ENCODE data around the gene RDH13. TPM values are rescaled to one million over a fixed set of nuclear protein-coding genes. Genes with fewer than 3 reads are reported as not detected.

RDH13 gene
- total and polyA plus RNA-seq, 8 donors = 13.1 to 124 (median 21.5) TPM

GRCh38 chr19:55099557-55100506, 36.9 kb upstream of the RDH13 start:
- peak in 1 of 2 donors; percentile 19 for DNase-seq
- no peak overlapping the region for H3K4me3 ChIP-seq
- H3K36me3 ChIP-seq = peaks cover 40 to 81% (median 76%) of the 10 kb centered on the region in 4 donors
- H3K4me1 ChIP-seq = peaks cover 0 to 19% (median 0%) of the 10 kb centered on the region in 4 donors
- TF ChIP-seq POLR2A (IDR thresholded peaks at IDR 0.05) (no peak), EP300 (IDR thresholded peaks at IDR 0.05) (no peak), POLR2AphosphoS5 (IDR thresholded peaks at IDR 0.05) (no peak), CTCF (IDR thresholded peaks at IDR 0.05) (no peak)
- intact Hi-C loops (cut with DNase I; ENCODE audit: low total_unique reads) = no loop called here
- no peak overlapping the region for H3K27ac ChIP-seq
- WGBS, 5 donors = 83 to 90% (median 85%) methylated on average over 24 to 27 of the region's 27 CpGs
- H3K9me3 ChIP-seq = peaks cover 0 to 7% (median 3%) of the 10 kb centered on the region in 4 donors
- H3K27me3 ChIP-seq = no peaks in the 10 kb centered on the region

GRCh38 chr19:55098716-55099556, 36.0 kb upstream of the RDH13 start:
- Histone ChIP-seq H3K36me3 (peaks cover 48 to 89% (median 84%) of the 10 kb centered on the region in 4 donors), H3K27ac (no peak overlapping the region), H3K4me3 (no peak overlapping the region), H3K27me3 (no peaks in the 10 kb centered on the region), H3K9me3 (peaks cover 0 to 7% (median 3%) of the 10 kb centered on the region in 4 donors), H3K4me1 (peaks cover 0 to 19% (median 0%) of the 10 kb centered on the region in 4 donors)
- intact Hi-C loops (cut with DNase I; ENCODE audit: low total_unique reads) = no loop called here
- 88 to 92% (median 91%) methylated on average over 8 to 27 of the region's 27 CpGs for WGBS, 5 donors
- no peak for TF ChIP-seq EP300 (IDR thresholded peaks at IDR 0.05)
- TF ChIP-seq POLR2A (IDR thresholded peaks at IDR 0.05) = no peak
- no peak for TF ChIP-seq POLR2AphosphoS5 (IDR thresholded peaks at IDR 0.05)
- TF ChIP-seq CTCF (IDR thresholded peaks at IDR 0.05) = no peak
- DNase-seq = no peak

GRCh38 chr19:55097864-55098715, 35.1 kb upstream of the RDH13 start:
- no peak for DNase-seq
- intact Hi-C loops (cut with DNase I; ENCODE audit: low total_unique reads) = no loop called here
- no peak overlapping the region for H3K4me3 ChIP-seq
- TF ChIP-seq POLR2AphosphoS5 (IDR thresholded peaks at IDR 0.05) (no peak), POLR2A (IDR thresholded peaks at IDR 0.05) (no peak), CTCF (IDR thresholded peaks at IDR 0.05) (no peak), EP300 (IDR thresholded peaks at IDR 0.05) (no peak)
- peaks cover 43 to 82% (median 76%) of the 10 kb centered on the region in 4 donors for H3K36me3 ChIP-seq
- no peak overlapping the region for H3K27ac ChIP-seq
- peaks cover 0 to 19% (median 0%) of the 10 kb centered on the region in 4 donors for H3K4me1 ChIP-seq
- H3K27me3 ChIP-seq = no peaks in the 10 kb centered on the region
- H3K9me3 ChIP-seq = peaks cover 0 to 4% (median 2%) of the 10 kb centered on the region in 4 donors
- 91 to 95% (median 94%) methylated on average over 16 to 23 of the region's 23 CpGs for WGBS, 5 donors
